ENCODE data around the gene MRPL30.
"Not testable (repeated sequence)": the region's sequence is repeated elsewhere in the genome, so short reads cannot be mapped to it uniquely, and the experiment has no call there.

Gene MRPL30

GRCh38 chr2:99184811-99185210 lies 3.8 kb downstream of the MRPL30 start:
- DNase-seq (ENCODE audit: low read depth in 3 of 3): no peak

- DNase-seq (ENCODE audit: low read depth in 3 of 3): no peak
Measured at GRCh38 chr2:99187011-99187410, 6.0 kb downstream of the MRPL30 start.

GRCh38 chr2:99188357-99188756 lies 7.4 kb downstream of the MRPL30 start:
- DNase-seq (ENCODE audit: low read depth in 3 of 3): no peak

GRCh38 chr2:99190548-99190947 lies 9.6 kb downstream of the MRPL30 start:
- DNase-seq (ENCODE audit: low read depth in 3 of 3): no peak

GRCh38 chr2:99192364-99192763 lies 11.4 kb downstream of the MRPL30 start:
- DNase-seq (ENCODE audit: low read depth in 3 of 3): not testable (repeated sequence)

GRCh38 chr2:99198103-99198841 lies 17.3 kb downstream of the MRPL30 start:
- DNase-seq (ENCODE audit: low read depth in 3 of 3): no peak

- no peak for DNase-seq (ENCODE audit: low read depth in 3 of 3)
Measured at GRCh38 chr2:99200076-99200800, 19.3 kb downstream of the MRPL30 start.

GRCh38 chr2:99201959-99202678 lies 21.1 kb downstream of the MRPL30 start:
- no peak for DNase-seq (ENCODE audit: low read depth in 3 of 3)

GRCh38 chr2:99205491-99205890 lies 24.5 kb downstream of the MRPL30 start:
- DNase-seq (ENCODE audit: low read depth in 3 of 3): no peak

GRCh38 chr2:99216096-99216495 lies 35.1 kb downstream of the MRPL30 start:
- no peak for DNase-seq (ENCODE audit: low read depth in 3 of 3)

- DNase-seq (ENCODE audit: low read depth in 3 of 3): no peak
Measured at GRCh38 chr2:99217929-99218501, 37.0 kb downstream of the MRPL30 start.

GRCh38 chr2:99233177-99233576 lies 52.2 kb downstream of the MRPL30 start:
- not testable (repeated sequence) for DNase-seq (ENCODE audit: low read depth in 3 of 3)

GRCh38 chr2:99238599-99238998 lies 57.6 kb downstream of the MRPL30 start:
- DNase-seq (ENCODE audit: low read depth in 3 of 3): no peak

GRCh38 chr2:99240431-99240830 lies 59.4 kb downstream of the MRPL30 start:
- DNase-seq (ENCODE audit: low read depth in 3 of 3): no peak

GRCh38 chr2:99242151-99242550 lies 61.2 kb downstream of the MRPL30 start:
- no peak for DNase-seq (ENCODE audit: low read depth in 3 of 3)

Data from stimulated activated CD4-positive, alpha-beta T cell treated with anti-CD3 and anti-CD28 coated beads, TNF-alpha, amount 100 ng/mL, for 24 hours (primary cell).